IPS-NIHi7 (cell line): ENCODE data around the gene ZNF70.

Source experiments
- DNase-seq: peaks from one replicate; pipeline ENCODE4 v3.0.0; 2012; ENCODE audit warnings: mixed read lengths; ENCODE audit errors: extremely low spot score

ZNF70 gene

GRCh38 chr22:23716811-23717801 is 33.8 kb downstream of the ZNF70 start:
- DNase-seq = peak; percentile 96

GRCh38 chr22:23715806-23716375 is 35.0 kb downstream of the ZNF70 start:
- DNase-seq = no peak

GRCh38 chr22:23714596-23715578 is 36.0 kb downstream of the ZNF70 start:
- no peak for DNase-seq

GRCh38 chr22:23713696-23714595 is 37.0 kb downstream of the ZNF70 start:
- no peak for DNase-seq

- DNase-seq = no peak
These were observed 38.7 kb downstream of the ZNF70 start for GRCh38 chr22:23712256-23712655.

- no peak for DNase-seq
These were observed 41.8 kb downstream of the ZNF70 start for GRCh38 chr22:23709107-23709506.

- no peak for DNase-seq
These were observed 42.6 kb downstream of the ZNF70 start for GRCh38 chr22:23708270-23708669.

- DNase-seq = no peak
These were observed 45.6 kb downstream of the ZNF70 start for GRCh38 chr22:23705358-23705757.

- DNase-seq = no peak
These were observed 46.1 kb downstream of the ZNF70 start for GRCh38 chr22:23704829-23705228.

- no peak for DNase-seq
These were observed 46.9 kb downstream of the ZNF70 start for GRCh38 chr22:23704062-23704461.

- no peak for DNase-seq
These were observed 50.2 kb downstream of the ZNF70 start for GRCh38 chr22:23700706-23701105.

GRCh38 chr22:23698673-23699235 is 52.2 kb downstream of the ZNF70 start:
- no peak for DNase-seq

- no peak for DNase-seq
These were observed 52.8 kb downstream of the ZNF70 start for GRCh38 chr22:23698094-23698493.

GRCh38 chr22:23697031-23697970 is 53.6 kb downstream of the ZNF70 start:
- no peak for DNase-seq

GRCh38 chr22:23696326-23696851 is 54.5 kb downstream of the ZNF70 start:
- DNase-seq = no peak

- DNase-seq = no peak
These were observed 55.2 kb downstream of the ZNF70 start for GRCh38 chr22:23695571-23696325.

GRCh38 chr22:23695141-23695540 is 55.8 kb downstream of the ZNF70 start:
- DNase-seq = no peak

GRCh38 chr22:23693979-23694680 is 56.8 kb downstream of the ZNF70 start:
- DNase-seq = no peak
